ENCODE measurements around the gene P2RY8.
"Not testable (repeated sequence)": the region's sequence is repeated elsewhere in the genome, so short reads cannot be mapped to it uniquely, and the experiment has no call there.

Gene P2RY8

GRCh38 chrX:1484638-1485019 is 52.4 kb downstream of the P2RY8 start:
- TF ChIP-seq, protein P1, sequence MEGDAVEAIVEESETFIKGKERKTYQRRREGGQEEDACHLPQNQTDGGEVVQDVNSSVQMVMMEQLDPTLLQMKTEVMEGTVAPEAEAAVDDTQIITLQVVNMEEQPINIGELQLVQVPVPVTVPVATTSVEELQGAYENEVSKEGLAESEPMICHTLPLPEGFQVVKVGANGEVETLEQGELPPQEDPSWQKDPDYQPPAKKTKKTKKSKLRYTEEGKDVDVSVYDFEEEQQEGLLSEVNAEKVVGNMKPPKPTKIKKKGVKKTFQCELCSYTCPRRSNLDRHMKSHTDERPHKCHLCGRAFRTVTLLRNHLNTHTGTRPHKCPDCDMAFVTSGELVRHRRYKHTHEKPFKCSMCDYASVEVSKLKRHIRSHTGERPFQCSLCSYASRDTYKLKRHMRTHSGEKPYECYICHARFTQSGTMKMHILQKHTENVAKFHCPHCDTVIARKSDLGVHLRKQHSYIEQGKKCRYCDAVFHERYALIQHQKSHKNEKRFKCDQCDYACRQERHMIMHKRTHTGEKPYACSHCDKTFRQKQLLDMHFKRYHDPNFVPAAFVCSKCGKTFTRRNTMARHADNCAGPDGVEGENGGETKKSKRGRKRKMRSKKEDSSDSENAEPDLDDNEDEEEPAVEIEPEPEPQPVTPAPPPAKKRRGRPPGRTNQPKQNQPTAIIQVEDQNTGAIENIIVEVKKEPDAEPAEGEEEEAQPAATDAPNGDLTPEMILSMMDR (conservative IDR thresholded peaks at IDR 0.05; ENCODE audit: low read depth, low read length), result no peak
- no peak for DNase-seq (ENCODE audit: low read depth)

DNA sequence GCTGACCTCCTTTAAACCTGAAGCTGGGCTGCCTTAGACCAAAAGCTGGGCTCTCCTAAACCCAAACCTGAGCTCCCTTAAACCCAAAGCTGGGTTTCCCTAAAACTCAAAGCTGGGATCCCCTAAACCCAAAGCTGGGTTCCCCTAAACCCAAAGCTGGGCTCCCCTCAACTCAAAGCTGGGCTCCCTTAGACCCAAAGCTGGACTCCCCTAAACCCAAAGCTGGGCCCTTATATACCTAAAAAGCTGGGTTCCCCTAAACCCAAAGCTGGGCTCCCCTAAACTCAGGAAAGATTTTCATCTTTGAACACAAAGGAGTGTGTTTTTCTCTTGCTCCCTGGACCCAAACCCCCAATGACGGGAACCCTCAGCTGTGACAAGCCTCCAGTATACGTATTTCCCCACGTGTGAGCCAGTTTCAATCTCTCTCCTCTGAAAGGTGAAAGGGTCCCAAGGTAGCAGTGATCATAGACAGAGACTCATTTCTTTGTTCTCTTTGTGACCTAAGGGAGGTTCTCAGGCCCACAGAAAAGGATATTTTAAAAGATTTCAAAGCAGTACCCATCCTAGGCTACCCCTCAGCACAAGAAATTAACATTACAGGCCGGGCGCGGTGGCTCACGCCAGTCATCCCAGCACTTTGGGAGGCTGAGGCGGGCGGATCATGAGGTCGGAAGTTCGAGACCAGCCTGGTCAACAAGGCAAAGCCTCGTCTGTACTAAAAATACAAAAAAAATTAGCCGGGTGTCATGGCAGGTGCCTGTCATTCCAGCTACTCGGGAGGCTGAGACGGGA is 52.9 kb downstream of the P2RY8 start:
- TF ChIP-seq, protein P1 (conservative IDR thresholded peaks at IDR 0.05; ENCODE audit: low read depth, low read length), result no peak
- no peak for DNase-seq (ENCODE audit: low read depth)

More at GRCh38 chrX:1484638-1485019, 52.4 kb downstream of the P2RY8 start:
- H3K4me3 ChIP-seq (ENCODE audit: low read length), result no peak overlapping the region

DNA sequence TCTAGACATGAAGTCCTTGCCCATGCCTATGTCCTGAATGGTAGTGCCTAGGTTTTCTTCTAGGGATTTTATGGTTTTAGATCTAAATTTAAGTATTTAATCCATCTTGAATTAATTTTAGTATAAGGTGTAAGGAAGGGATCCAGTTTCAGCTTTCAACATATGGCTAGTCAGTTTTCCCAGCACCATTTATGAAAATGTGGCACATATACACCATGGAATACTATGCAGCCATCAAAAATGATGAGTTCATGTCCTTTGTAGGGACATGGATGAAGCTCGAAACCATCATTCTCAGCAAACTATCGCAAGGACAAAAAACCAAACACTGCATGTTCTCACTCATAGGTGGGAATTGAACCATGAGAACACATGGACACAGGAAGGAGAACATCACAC is 54.5 kb downstream of the P2RY8 start:
- not testable (repeated sequence) for H3K4me3 ChIP-seq (ENCODE audit: low read length); DNase-seq (ENCODE audit: low read depth)

More for the DNA sequence above, 52.9 kb downstream of the P2RY8 start:
- H3K4me3 ChIP-seq (ENCODE audit: low read length), result no peak overlapping the region

DNA sequence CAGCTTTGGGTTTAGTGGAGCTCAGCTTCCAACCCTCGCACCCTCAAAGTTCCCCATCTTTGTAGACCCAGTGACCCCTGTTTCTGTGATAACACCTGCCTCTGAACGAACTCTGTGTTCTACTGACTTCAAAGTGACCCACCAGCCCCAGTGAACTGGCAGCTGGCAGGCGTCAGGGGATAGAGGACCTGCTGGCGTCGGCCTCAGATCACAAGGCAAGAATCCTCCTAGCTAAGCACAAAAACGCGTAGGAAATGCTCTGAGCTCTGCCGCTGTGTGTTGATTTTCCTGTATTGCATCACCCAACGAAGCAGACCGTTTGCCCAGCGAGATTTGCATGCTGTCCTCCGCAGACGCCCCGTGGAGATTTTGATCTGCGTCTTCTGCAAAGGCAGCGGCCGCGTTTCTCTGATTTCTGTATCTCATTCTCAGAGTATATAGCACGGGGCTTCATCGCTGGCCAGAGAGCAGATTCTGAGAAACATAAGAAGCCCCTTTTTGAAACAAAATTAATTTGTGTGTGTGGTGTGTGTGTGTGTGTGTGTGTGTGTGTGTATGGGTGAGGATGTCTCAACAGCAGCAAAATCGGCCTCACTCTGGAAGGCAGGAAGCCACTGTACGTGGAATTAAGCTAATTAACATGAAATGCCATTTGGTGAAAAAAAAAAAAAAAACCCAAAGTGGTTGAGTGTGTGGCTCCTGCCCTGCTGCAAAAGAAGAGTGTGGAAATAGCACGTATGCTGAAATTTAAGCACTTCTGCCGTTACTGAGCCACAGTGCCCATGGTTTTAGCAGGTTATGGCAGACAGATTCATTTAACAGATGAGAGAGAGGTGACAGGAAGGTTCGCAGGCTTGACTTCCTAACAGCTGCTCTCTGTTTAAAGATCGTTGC is 55.1 kb downstream of the P2RY8 start:
- H3K4me3 ChIP-seq (ENCODE audit: low read length), result peak overlapping the region; percentile 6
- TF ChIP-seq, protein P1 (conservative IDR thresholded peaks at IDR 0.05; ENCODE audit: low read depth, low read length), result no peak
- DNase-seq (ENCODE audit: low read depth), result peak; percentile 29

- no peak overlapping the region for H3K4me3 ChIP-seq (ENCODE audit: low read length)
- no peak for DNase-seq (ENCODE audit: low read depth)
- TF ChIP-seq, protein P1 (conservative IDR thresholded peaks at IDR 0.05; ENCODE audit: low read depth, low read length), result no peak
Measured at GRCh38 chrX:1480082-1480785, 56.8 kb downstream of the P2RY8 start.

DNA sequence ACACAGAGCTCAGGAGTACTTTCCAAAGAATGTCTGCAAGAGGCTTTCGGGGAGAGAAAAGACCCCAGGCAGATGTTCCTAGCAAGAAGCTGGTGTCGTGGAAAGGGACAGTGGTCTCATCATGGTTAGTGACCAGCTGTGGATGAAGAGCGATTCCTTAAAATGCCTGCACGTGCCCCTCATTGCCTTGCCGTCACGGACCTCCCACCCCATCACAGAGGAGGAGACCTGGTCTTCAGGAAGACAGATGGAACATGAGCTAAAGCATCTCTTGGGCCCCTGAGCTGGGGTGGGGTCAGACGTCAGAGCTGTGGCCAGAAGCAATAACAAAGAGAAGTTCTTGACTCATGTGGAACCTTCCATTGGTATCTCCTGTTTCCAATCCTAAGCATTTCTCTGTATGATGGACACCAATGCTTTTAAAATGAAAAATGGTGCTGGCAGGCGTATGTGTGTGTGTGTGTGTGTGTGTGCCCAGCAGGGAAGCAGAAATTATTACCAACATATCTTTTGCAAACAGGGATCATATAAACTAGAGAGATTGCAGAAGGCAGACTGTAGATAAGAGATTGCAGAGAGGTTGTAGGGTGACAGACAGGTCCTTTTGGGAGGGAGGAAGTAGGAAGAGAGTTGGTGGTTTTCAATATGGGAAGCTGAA is 59.1 kb downstream of the P2RY8 start:
- TF ChIP-seq, protein P1 (conservative IDR thresholded peaks at IDR 0.05; ENCODE audit: low read depth, low read length), result no peak
- no peak for DNase-seq (ENCODE audit: low read depth)
- H3K4me3 ChIP-seq (ENCODE audit: low read length), result no peak overlapping the region

- no peak overlapping the region for H3K4me3 ChIP-seq (ENCODE audit: low read length)
- no peak for DNase-seq (ENCODE audit: low read depth)
- TF ChIP-seq, protein P1 (conservative IDR thresholded peaks at IDR 0.05; ENCODE audit: low read depth, low read length), result no peak
Measured at GRCh38 chrX:1477229-1477628, 59.8 kb downstream of the P2RY8 start.

Data from retinal pigment epithelial cell (primary cell).